Liver (tissue), 3 donors: ENCODE results near the gene SKI.

Experiments used
- CTCF ChIP-seq: fragments of 150-350 bp; IDR thresholded peaks from 2 replicates; pipeline ENCODE4 v1.5.1; 2017; ENCODE audit warnings: improper control_type of control experiment, low read depth, low read length; ENCODE audit not compliant: missing input control
- GABPA ChIP-seq, 2 donors: IDR thresholded peaks in 1 of 2; conservative IDR thresholded peaks in 1 of 2; 2 replicates each; pipeline ENCODE4 v1.6.1; 2016; ENCODE audit warnings: antibody characterized with exemption in 2 of 2, mild to moderate bottlenecking in 1 of 2, moderate library complexity in 1 of 2
- JUND ChIP-seq, 2 donors: IDR thresholded peaks; 2 replicates each; pipeline ENCODE4 v1.6.1; 2016; ENCODE audit warnings: antibody characterized with exemption in 2 of 2
- TAF1 ChIP-seq: conservative IDR thresholded peaks from 2 replicates; pipeline ENCODE4 v1.6.1; 2016; ENCODE audit warnings: antibody characterized with exemption, mild to moderate bottlenecking
- YY1 ChIP-seq: IDR thresholded peaks from 2 replicates; pipeline ENCODE4 v1.6.1; 2016; ENCODE audit warnings: antibody characterized with exemption, mild to moderate bottlenecking
- ZBTB33 ChIP-seq: IDR thresholded peaks from 2 replicates; pipeline ENCODE4 v1.6.1; 2016; ENCODE audit warnings: antibody characterized with exemption
- TF ChIP-seq, protein P1 (sequence below): IDR thresholded peaks from 2 replicates; pipeline ENCODE4 v1.6.1; 2016; ENCODE audit warnings: antibody characterized with exemption
- donor health status: healthy.
- donor health status: healthy.

DNA sequence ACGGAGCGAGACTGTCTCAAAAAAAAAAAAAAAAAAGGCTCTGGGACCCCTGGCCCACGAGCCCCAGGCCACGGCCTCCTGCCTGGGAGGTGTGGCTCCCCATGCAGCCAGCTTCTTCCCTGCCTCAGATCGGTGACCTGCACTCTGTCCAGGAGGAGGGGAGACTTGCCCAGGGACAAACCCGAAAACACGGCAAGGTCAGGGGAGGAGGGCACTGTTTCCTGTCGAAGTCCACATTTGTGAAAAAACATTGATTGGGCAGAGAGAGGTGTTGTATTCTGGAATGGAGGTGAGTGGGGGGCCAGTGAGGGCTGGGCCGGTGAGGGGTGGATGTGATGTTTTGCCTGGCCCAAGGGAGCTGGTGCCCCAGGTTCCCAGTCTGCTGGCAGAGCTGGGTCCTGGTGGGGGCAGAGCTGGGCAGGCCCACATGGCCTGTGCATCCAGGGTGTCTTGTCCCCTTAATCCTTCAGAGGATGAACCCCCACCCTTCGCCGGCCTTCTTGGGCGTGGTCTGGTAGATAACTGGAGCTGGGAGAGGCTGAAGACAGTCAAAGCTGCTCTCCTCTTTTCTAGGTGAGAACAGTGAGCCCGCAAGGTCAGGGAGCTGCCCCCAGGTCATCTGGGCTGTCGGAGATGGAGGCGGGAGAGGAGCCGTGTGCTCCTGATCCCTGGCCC lies 21.2 kb upstream of the SKI start:
- no peak for TF ChIP-seq CTCF
- no peak for TF ChIP-seq TAF1
- peak in 1 of 2 donors; percentile 47 for TF ChIP-seq GABPA (IDR thresholded peaks at IDR 0.05 in 1 of 2, conservative IDR thresholded peaks at IDR 0.05 in 1 of 2)
- TF ChIP-seq, protein P1, sequence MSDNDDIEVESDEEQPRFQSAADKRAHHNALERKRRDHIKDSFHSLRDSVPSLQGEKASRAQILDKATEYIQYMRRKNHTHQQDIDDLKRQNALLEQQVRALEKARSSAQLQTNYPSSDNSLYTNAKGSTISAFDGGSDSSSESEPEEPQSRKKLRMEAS, result peak; percentile 28
- peak; percentile 22 for TF ChIP-seq YY1
- no peak for TF ChIP-seq JUND (IDR thresholded peaks at IDR 0.05)
- TF ChIP-seq ZBTB33, result no peak
